Measurements from ENCODE around the gene GAPVD1.
"Not testable (repeated sequence)": the region's sequence is repeated elsewhere in the genome, so short reads cannot be mapped to it uniquely, and the experiment has no call there.

The GAPVD1 gene

GRCh38 chr9:125374443-125375309 lies 113.0 kb downstream of the GAPVD1 start:
- DNase-seq: peak; percentile 31

GRCh38 chr9:125375820-125376219 lies 114.2 kb downstream of the GAPVD1 start:
- DNase-seq: no peak

GRCh38 chr9:125376261-125377226 lies 114.9 kb downstream of the GAPVD1 start:
- no peak for DNase-seq

- DNase-seq: no peak
These were observed 116.1 kb downstream of the GAPVD1 start for GRCh38 chr9:125377584-125378250.

GRCh38 chr9:125378778-125379177 lies 117.2 kb downstream of the GAPVD1 start:
- DNase-seq: no peak

GRCh38 chr9:125379208-125379607 lies 117.6 kb downstream of the GAPVD1 start:
- DNase-seq: no peak

GRCh38 chr9:125380406-125380805 lies 118.8 kb downstream of the GAPVD1 start:
- DNase-seq: no peak

- no peak for DNase-seq
These were observed 126.4 kb downstream of the GAPVD1 start for GRCh38 chr9:125387861-125388524.

GRCh38 chr9:125388978-125389377 lies 127.4 kb downstream of the GAPVD1 start:
- no peak for DNase-seq

GRCh38 chr9:125391704-125392103 lies 130.1 kb downstream of the GAPVD1 start:
- DNase-seq: no peak

GRCh38 chr9:125393426-125393825 lies 131.8 kb downstream of the GAPVD1 start:
- DNase-seq: no peak

GRCh38 chr9:125396799-125397198 lies 135.2 kb downstream of the GAPVD1 start:
- no peak for DNase-seq

GRCh38 chr9:125397736-125398135 lies 136.1 kb downstream of the GAPVD1 start:
- no peak for DNase-seq

GRCh38 chr9:125398243-125398642 lies 136.6 kb downstream of the GAPVD1 start:
- no peak for DNase-seq

GRCh38 chr9:125399165-125399564 lies 137.5 kb downstream of the GAPVD1 start:
- DNase-seq: no peak

GRCh38 chr9:125399666-125400065 lies 138.0 kb downstream of the GAPVD1 start:
- DNase-seq: no peak

GRCh38 chr9:125400232-125400631 lies 138.6 kb downstream of the GAPVD1 start:
- not testable (repeated sequence) for DNase-seq

GRCh38 chr9:125400725-125401716 lies 139.4 kb downstream of the GAPVD1 start:
- DNase-seq: no peak

- no peak for DNase-seq
These were observed 143.1 kb downstream of the GAPVD1 start for GRCh38 chr9:125404733-125405132.

GRCh38 chr9:125405938-125406809 lies 144.5 kb downstream of the GAPVD1 start:
- DNase-seq: no peak

Measured in KG1 (cell line).